Islet precursor cell (in vitro differentiated cells): ENCODE measurements around the gene CSNK2B.

Experiments
- DNase-seq: peaks from one replicate; pipeline ENCODE4 v3.0.0-alpha.2; 2018

CSNK2B gene

DNA sequence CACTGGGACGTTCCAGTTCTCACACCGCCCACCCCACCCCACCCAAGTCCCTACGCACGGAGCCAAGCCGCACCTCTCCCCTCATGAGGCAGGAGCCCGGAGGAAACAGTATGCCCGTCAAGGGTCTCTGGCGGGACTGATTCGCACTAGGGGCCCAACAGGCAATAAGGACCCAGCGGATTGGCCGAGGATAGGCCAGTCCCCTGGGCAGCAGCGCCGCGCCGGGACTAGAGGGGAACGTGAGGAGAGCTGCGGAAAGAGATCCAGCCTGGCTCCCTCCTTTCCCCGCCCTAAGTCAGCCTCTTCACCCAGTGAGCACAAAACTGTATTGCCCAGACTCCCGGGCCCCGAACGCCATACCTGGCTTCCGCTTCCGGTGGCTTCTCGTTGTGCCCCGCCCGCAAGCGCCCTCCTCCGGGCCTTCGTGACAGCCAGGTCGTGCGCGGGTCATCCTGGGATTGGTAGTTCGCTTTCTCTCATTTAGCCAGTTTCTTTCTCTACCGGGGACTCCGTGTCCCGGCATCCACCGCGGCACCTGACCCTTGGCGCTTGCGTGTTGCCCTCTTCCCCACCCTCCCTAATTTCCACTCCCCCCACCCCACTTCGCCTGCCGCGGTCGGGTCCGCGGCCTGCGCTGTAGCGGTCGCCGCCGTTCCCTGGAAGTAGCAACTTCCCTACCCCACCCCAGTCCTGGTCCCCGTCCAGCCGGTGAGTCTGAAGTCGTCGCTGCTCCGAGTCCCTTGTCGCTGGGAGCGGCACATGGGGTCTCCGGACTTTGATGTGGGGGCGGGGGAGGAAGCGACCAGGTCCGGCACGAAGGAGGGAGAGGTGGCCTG lies at the start of gene CSNK2B:
CSNK2B (plus strand) TSS at position 580 of the 836 bp plus-strand sequence. CDS start 752 bp downstream, outside the sequence.
- peak; percentile 99 for DNase-seq

DNA sequence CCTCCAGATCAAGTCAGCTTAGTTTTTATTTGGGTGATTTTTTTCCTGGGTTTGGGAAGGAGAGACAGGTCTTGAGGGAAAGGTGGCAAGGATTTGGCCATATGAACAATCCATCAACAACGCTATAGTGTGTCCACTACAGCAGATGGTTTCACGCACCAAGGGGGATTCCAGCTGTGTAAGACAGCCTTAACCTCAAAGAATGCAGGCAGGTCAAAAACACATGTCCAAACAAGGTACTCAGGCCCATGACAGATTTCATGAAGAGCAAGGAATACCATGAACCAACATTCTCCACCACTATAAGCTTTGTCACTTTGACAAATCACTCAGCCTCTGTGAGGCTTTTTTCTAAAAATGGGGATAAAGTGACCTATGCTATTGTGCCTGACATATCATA lies 48.9 kb upstream of the CSNK2B start:
- DNase-seq: no peak

DNA sequence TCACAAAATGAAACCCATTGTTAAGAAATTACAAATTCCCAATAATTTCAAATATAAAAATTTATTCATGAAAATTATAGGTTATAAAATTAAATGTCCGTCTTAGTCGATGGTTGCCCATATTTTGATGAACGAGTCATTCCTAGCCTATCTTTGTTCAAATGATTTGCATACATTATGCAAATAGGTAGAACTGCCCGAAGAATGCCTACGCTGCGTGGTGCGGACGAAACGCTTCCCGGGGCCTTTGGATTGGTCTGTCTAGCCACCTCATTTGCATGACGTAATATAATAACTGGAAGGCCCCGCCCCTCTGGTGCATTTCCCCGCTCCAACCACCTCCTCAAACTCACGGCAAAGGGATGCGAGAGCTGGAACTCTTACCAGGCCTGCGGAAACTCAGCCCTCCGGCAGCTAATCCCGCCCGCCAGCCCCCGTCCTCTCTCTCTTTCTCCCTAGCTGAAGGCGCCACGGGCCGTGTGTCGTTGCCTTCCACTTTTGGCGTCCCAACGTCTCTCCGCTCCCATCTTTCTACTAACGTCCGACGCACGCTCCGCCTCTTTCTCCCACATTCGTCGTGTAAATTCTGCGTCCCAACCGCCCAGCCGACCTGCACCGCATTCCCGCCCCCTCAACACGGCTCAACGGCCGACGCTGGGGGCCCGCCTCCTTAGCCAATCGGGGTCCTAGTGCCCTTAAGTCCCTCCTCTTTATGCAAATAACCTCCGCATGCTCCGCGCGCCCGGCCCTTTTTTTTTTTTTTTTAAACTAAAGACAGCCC lies 45.9 kb upstream of the CSNK2B start:
- peak; percentile 99 for DNase-seq

DNA sequence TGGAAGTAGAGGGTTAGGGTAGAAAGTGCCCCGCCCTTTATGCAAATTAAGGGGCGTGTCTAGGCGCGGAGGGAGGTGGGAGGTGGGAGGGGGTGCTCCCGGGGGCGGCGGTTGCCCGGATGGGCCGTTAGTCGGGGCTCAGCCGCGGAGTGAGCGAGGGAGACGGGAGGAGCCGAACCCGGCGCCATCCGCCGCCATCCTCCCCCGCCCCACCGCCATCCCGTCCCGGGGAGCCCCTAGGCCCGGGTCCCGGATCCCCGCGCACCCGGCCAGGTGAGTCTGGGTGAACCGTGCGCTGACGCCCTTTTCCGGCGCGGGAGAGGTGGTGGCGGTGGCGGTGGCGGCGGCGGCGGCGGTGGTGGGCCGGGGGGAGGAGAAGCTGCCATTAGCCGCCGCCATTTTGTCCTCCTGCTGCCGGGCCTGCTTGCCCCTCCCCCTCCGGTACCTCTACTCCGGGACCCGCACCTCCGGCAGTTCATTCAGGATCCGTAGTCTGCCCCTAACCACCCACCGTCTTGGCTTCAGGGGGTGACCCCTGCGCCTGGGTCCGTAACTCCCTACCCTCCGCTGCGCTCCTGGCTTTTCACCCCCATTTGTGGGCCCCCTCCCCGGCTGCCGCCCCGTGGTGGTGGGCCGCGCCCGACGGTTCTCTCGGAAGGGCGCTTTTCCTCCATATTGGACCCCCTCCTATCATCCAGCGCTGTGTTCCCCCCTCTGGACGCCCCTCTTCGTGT lies 45.1 kb upstream of the CSNK2B start, which contains the start of gene PRRC2A:
PRRC2A (plus strand) TSS at position 130 of the 734 bp plus-strand sequence. CDS start 2,075 bp downstream, outside the sequence.
- DNase-seq: no peak

DNA sequence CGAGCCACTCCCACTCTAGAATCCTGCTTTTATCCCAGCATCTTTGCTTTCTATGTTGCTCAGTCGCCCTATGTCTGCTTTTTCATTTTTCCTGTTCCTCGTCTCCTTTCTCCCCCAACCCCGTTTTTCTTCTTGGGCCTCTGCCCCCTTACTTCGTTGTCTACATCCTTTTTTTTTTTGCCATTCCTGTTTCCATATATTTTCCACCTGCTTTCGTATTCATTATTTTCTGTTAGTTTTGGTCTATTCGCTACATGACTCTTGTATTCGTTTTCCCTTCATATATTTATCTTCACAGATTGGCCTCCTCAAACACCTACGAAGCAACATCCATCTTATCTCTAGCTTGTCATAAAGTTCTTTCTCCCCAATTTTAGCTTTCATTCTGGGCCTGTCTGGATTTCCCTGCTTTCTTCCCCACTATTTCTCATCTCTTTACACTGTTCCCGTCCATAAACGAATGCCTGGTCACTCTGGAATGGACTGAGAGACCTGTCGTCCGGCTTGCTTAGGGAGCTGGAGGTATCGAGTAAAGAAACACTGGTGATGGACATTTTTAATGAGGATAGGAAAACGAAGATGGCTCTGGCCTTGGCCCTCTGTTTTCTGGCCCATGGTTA lies 44.5 kb upstream of the CSNK2B start:
- DNase-seq: no peak

- DNase-seq: no peak
Measured at GRCh38 chr6:31621991-31622390, 43.9 kb upstream of the CSNK2B start.

- DNase-seq: no peak
Measured at GRCh38 chr6:31622684-31623091, 43.2 kb upstream of the CSNK2B start.

DNA sequence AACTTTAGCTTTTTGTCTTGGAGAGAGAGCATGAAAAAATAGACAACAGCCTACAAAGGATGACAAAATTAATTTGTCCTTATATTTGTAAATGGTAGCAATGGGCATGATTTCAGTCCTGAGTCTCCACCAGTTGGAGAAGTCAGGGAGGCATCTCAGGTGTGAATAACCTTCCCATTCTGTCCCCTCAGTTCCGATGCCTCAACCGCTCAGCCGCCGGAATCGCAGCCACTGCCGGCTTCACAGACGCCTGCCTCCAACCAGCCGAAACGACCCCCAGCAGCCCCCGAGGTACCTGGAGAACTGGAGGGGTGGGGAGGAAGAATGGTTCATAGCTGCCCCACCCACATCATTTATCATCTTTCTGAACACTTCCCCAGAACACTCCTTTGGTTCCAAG lies 41.8 kb upstream of the CSNK2B start:
- DNase-seq: no peak

- no peak for DNase-seq
Measured at GRCh38 chr6:31626952-31627351, 38.9 kb upstream of the CSNK2B start.

DNA sequence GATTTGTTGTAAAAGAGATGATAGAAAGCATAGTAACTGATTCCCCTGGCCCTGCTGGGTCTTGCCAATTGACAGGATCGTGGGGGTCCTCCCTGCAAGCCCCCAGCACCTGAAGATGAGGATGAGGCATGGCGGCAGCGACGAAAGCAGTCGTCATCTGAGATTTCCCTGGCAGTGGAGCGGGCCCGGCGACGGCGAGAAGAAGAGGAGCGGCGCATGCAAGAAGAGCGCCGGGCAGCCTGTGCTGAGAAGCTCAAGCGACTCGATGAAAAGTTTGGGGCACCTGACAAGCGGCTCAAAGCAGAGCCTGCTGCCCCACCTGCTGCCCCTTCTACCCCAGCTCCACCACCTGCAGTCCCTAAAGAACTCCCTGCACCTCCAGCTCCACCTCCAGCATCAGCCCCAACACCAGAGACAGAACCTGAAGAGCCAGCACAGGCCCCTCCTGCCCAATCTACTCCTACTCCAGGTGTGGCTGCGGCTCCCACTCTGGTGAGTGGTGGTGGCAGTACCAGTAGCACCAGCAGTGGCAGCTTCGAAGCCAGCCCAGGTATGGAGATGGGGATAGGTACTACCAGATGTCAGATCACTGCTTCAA lies 38.1 kb upstream of the CSNK2B start:
- DNase-seq: no peak

GRCh38 chr6:31629014-31629413 lies 36.9 kb upstream of the CSNK2B start:
- no peak for DNase-seq

DNA sequence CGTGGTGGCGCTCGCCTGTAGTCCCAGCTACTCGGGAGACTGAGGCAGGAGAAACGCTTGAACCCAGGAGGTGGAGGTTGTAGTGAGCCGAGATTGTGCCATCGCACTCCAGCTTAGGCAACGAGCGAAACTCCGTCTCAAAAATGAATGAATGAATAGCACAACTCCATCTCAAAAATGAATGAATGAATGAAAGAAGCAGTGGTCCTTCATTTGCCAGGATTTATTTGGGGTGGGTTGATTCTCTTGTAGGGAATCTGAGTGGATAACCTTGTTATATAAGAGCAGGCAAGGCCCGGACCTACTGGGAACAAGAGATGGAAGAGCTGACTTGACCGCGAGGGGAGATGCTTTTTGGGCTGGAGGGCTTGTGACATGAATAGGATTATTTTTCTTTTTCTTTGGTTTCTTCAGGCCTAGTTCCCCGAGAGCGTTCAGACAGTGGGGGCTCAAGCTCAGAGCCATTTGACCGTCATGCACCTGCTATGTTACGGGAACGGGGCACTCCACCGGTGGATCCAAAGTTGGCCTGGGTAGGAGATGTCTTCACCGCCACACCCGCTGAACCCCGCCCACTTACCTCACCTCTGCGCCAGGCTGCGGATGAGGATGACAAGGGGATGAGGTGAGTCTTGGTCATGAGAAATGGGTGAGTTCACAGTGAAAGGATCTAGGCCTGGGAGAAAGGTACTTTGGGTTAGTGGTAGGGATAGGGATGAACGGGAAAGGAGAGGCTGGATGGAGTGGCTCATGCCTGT lies 35.5 kb upstream of the CSNK2B start:
- no peak for DNase-seq

GRCh38 chr6:31631209-31631608 lies 34.7 kb upstream of the CSNK2B start:
- DNase-seq: no peak

DNA sequence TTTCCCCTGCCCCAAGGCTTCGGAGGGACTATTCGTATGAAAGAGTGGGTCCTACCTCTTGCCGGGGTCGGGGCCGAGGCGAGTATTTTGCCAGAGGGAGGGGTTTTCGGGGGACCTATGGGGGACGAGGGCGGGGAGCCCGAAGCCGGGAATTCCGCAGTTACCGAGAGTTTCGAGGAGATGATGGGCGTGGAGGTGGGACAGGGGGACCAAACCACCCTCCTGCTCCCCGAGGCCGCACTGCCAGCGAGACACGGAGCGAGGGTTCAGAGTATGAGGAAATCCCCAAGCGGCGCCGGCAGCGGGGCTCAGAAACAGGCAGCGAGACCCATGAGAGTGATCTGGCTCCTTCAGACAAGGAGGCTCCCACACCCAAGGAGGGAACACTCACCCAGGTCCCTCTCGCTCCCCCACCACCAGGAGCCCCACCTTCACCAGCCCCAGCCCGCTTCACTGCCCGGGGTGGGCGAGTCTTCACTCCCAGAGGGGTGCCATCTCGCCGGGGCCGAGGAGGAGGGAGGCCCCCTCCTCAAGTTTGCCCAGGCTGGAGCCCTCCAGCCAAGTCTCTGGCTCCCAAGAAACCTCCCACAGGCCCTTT lies 34.1 kb upstream of the CSNK2B start:
- no peak for DNase-seq

DNA sequence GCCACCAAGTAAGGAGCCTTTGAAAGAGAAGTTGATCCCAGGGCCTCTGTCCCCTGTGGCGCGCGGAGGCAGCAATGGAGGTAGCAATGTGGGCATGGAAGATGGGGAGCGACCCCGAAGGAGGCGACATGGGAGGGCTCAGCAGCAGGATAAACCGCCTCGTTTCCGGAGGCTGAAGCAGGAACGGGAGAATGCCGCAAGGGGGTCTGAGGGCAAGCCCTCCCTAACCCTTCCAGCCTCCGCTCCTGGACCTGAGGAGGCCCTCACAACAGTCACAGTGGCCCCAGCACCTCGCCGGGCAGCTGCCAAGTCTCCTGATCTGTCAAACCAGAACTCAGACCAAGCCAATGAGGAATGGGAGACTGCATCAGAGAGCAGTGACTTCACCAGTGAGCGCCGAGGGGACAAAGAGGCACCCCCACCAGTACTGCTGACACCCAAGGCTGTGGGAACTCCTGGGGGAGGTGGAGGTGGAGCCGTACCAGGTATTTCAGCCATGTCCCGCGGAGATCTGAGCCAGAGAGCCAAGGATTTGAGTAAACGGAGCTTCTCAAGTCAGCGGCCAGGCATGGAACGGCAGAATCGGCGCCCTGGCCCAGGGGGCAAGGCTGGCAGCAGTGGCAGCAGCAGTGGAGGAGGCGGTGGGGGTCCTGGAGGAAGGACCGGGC lies 33.5 kb upstream of the CSNK2B start:
- no peak for DNase-seq

GRCh38 chr6:31633447-31633846 lies 32.4 kb upstream of the CSNK2B start:
- DNase-seq: no peak

DNA sequence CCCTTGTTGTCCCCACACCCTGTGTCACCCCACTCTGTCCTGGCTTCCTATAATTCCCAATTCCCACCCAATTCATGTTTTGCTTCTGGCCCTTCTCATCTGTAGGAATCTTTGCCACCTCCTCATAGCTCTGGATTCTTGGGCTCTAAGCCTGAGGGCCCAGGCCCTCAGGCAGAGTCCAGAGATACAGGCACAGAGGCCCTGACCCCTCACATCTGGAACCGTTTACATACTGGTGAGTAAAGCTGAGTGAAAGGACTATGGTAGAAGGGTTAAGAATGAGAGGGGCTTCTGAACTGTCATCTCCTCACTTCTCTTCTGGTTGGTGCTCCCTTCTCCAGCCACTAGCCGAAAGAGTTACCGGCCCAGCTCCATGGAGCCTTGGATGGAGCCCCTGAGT lies 31.7 kb upstream of the CSNK2B start:
- DNase-seq: no peak

DNA sequence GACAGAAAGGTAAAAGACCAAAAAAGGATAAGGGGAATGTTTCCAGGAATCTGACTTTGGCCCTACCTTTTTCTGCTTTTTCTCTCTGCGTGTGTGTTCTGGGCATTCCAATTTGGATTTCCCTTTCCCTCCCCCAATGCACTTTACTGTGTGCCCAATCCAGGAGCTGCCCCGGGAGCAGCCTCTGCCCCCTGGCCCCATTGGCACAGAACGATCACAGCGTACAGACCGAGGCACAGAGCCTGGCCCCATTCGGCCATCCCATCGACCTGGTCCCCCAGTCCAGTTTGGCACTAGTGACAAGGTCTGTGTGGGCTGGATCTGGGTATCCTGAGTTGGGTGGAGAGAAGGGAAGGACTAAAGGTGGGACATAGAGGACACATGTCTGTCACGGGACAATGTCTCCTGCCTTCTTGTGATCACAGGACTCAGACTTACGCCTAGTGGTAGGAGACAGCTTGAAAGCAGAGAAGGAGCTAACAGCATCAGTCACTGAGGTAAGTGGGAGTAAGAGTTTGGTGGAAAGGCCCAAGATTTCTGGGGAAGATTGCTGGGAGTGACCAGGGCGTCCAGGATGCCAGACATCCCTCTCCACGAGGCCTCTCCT lies 30.8 kb upstream of the CSNK2B start:
- DNase-seq: no peak

- no peak for DNase-seq
Measured at GRCh38 chr6:31636698-31637596, 28.9 kb upstream of the CSNK2B start.
